Urinary bladder (tissue), 4 donors: ENCODE data around the gene MOB3B. TPM values are rescaled to one million over a fixed set of nuclear protein-coding genes. Genes with fewer than 3 reads are reported as not detected.
"Not testable (repeated sequence)": the region's sequence is repeated elsewhere in the genome, so short reads cannot be mapped to it uniquely, and the experiment has no call there.

Source experiments
- DNase-seq: peaks from one replicate; pipeline ENCODE4 v3.0.0-alpha.2; 2015; ENCODE audit errors: extremely low spot score
- H3K27ac ChIP-seq: one replicate; pipeline ENCODE4 v1.5.1; 2013; ENCODE audit warnings: low read depth, mild to moderate bottlenecking, moderate library complexity
- H3K36me3 ChIP-seq: one replicate; pipeline ENCODE4 v1.6.1; 2013; ENCODE audit warnings: mild to moderate bottlenecking, moderate library complexity; ENCODE audit not compliant: insufficient read depth
- H3K4me1 ChIP-seq: one replicate; pipeline ENCODE4 v1.6.1; 2013; ENCODE audit warnings: mild to moderate bottlenecking, moderate library complexity; ENCODE audit not compliant: insufficient read depth
- H3K4me3 ChIP-seq: one replicate; pipeline ENCODE4 v1.5.1; 2013; ENCODE audit warnings: low read depth, low read length
- WGBS: extraction: QIAGEN DNeasy Blood & Tissue Kit; methylation state at CpG from one replicate; pipeline ENCODE4 v1.1.7; 2013; 5-methylcytosine and 5-hydroxymethylcytosine counted together
- polyA plus RNA-seq: library from polyadenylated mRNA; stranded (reverse); fragments of 200-250 nt; gene quantifications from one replicate; pipeline ENCODE4 v1.2.3, GENCODE V29; 2013
- total RNA-seq: library from RNA; depleted of rRNA; stranded (reverse); fragments of >200 nt; gene quantifications from one replicate; pipeline ENCODE4 v1.2.3, GENCODE V29; 2014
- donor health status: healthy with polysubstance abuse.
- donor health status: healthy.

The MOB3B gene
- total and polyA plus RNA-seq, 2 donors: 3.8 to 8.0 TPM

DNA sequence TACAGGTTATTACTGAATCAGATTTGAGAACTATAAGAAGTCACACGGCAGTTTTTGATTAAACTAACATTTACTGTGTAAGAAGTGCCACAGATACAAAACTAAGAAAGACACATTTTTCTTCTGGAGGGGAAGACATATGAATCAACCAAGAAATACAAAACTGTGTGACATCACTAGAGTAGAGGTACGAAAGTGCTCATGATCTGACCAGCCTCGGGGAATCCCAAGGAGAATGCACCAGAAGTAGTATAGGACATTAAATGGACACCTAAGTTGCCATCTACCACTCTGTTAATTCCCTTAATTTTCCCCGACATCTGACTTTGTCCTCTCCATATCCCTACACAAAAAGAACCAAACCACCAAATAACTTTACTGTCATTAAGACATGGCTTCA is 10.8 kb downstream of the MOB3B start:
- Histone ChIP-seq H3K36me3 (no peaks in the 10 kb centered on the region), H3K4me3 (no peak overlapping the region), H3K4me1 (no peaks in the 10 kb centered on the region), H3K27ac (no peak overlapping the region)
- no peak for DNase-seq
- 93% methylated on average over 4 of the region's 4 CpGs for WGBS

DNA sequence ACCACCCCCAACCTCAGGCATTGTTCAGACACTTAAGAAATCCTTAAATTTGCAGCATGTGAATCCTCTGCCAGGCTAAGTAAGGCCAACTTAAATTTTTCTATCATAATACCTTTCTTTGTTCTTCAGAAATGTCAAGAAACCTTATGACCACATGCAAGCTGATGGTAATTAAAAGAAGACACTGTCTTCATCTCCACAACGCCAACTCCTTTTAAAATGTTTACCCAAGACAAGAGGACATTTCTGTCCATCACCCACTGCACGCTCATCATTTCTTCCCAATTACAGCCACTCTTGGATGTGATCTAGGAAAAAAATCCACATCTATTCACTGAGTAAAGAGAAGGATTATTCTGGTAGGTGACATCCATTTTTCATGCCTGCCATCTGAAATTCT is 11.6 kb downstream of the MOB3B start:
- H3K36me3 ChIP-seq: no peaks in the 10 kb centered on the region
- no peaks in the 10 kb centered on the region for H3K4me1 ChIP-seq
- no peak overlapping the region for H3K4me3 ChIP-seq
- WGBS: 95% methylated on average over 2 of the region's 2 CpGs
- no peak overlapping the region for H3K27ac ChIP-seq
- DNase-seq: no peak

DNA sequence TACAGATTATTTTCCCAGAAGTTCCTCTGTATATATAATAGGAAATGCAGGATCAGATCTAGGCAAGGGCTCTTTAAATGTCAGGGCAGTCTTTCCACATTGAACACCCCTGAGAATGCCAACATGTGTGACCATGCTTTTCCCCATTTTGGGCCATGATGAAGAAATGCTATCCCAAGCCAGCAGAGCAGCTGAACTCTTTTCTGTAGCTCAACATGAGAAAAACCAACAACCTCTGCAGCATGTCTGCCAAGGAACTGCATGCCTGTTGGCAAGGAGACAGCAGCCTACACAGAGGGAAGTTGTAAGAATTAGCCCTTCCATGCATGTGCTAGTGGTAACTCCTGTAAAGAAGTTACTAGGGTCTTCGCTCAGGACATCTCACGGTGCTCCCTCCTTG is 15.1 kb downstream of the MOB3B start:
- no peak overlapping the region for H3K27ac ChIP-seq
- no peaks in the 10 kb centered on the region for H3K36me3 ChIP-seq
- H3K4me3 ChIP-seq: no peak overlapping the region
- WGBS: 57% methylated on average over 2 of the region's 2 CpGs
- DNase-seq: no peak
- H3K4me1 ChIP-seq: no peaks in the 10 kb centered on the region

DNA sequence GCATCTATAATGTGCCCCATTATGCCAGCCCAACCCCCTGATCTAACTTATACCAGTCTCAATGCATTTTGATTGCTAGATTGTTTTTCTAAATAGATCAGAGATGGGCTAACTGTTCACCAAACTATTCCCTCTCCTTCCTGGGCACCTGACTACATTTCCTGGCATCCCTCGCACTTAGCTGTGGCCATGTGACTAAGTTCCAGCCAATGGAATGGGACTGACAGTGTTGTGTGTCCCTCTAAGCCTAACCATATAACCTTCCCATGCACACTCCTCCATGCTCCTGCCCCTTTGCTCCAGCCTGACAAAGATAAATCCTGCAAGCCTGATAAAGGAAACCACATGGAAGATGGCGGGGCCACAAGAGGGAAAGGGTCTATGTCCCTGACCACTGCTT is 17.8 kb downstream of the MOB3B start:
- Histone ChIP-seq H3K4me1 (no peaks in the 10 kb centered on the region), H3K4me3 (no peak overlapping the region), H3K36me3 (no peaks in the 10 kb centered on the region), H3K27ac (no peak overlapping the region)
- 90% methylated on average over 2 of the region's 2 CpGs for WGBS
- DNase-seq: no peak

DNA sequence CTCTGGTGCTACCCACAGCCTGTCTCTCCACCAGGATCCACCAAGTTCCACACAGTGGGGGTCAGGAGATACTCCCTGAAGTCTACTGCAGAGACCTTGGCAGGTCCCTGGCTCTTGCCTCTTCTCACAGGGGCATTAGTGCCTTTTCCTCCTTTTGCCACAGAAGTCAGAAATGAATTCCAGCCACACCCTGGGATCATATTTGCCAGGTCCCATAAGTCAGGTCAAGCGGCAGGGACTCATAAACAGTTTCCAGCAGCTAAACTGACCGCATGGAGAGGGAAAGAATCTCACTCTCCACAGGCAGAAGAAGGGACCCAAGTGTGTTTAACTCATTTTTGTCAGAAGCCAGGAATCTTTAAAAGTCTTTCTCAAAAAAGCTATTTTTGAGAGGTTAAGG is 18.8 kb downstream of the MOB3B start:
- no peak for DNase-seq
- Histone ChIP-seq H3K27ac (no peak overlapping the region), H3K4me3 (no peak overlapping the region), H3K36me3 (no peaks in the 10 kb centered on the region), H3K4me1 (no peaks in the 10 kb centered on the region)
- WGBS: 84% methylated on average over 2 of the region's 2 CpGs

DNA sequence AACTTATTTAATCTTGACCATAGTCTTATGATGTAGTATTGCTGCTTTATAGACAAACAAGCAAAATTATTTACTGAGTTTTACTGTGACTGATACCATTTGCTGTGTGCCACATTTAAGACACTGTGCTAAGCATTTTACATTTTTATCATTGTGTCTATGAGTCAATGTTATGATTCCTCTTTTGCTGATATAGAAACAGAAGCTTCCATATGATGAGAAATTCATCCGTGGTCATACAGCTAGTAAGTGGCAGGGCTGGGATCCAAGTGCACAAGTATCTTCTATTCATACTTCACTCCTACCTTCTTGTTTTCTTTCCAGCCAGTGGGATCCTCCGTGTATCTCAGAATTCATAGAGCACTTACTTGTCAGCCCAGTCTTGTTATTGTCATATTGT is 22.6 kb downstream of the MOB3B start:
- WGBS: 70% methylated on average over 2 of the region's 2 CpGs
- Histone ChIP-seq H3K36me3 (no peaks in the 10 kb centered on the region), H3K27ac (no peak overlapping the region), H3K4me3 (no peak overlapping the region), H3K4me1 (no peaks in the 10 kb centered on the region)
- DNase-seq: no peak

DNA sequence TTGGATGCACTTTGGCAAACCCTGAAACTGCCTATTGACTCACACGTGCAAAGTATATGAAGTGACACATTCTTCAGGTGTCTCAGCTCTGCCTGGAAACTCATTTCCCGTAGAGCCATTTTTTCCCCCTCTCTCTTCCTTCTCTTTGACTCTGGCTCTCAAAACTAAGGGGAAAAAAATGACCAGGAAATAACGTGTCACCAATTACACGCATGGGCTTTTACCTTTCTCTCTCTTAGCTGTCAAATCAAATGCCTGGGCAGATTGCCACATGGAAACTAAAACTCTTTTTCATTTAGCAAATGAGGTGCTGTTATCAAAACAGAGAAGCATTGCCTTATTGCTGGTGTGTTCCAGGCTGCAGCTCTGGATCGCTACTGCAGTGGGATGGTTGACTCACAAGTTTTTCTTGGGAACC is 23.9 kb downstream of the MOB3B start:
- 76% methylated on average over 5 of the region's 5 CpGs for WGBS

DNA sequence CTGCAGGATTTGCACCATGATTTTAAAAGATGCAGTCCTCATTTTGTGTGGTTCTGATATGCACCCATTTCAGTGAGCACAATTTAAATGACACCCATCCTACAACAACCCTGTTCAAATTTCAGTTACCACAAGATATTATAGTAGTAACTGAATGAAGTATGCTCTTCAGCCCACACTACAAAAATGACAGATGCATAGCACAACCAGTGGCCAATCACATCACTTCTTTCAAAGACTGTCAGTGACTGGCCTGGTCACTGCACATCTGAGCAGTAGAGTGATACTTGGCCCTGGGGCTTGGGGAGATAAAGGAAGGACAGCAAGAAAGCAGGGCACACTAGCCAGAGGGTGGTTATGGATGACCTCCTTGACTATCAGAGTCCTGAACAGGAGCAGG is 25.4 kb downstream of the MOB3B start:
- no peak overlapping the region for H3K27ac ChIP-seq
- no peak for DNase-seq
- no peaks in the 10 kb centered on the region for H3K4me1 ChIP-seq
- no peaks in the 10 kb centered on the region for H3K36me3 ChIP-seq
- no peak overlapping the region for H3K4me3 ChIP-seq

More for the DNA sequence above, 23.9 kb downstream of the MOB3B start:
- Histone ChIP-seq H3K4me3 (no peak overlapping the region), H3K4me1 (no peaks in the 10 kb centered on the region), H3K27ac (no peak overlapping the region), H3K36me3 (no peaks in the 10 kb centered on the region)
- no peak for DNase-seq

DNA sequence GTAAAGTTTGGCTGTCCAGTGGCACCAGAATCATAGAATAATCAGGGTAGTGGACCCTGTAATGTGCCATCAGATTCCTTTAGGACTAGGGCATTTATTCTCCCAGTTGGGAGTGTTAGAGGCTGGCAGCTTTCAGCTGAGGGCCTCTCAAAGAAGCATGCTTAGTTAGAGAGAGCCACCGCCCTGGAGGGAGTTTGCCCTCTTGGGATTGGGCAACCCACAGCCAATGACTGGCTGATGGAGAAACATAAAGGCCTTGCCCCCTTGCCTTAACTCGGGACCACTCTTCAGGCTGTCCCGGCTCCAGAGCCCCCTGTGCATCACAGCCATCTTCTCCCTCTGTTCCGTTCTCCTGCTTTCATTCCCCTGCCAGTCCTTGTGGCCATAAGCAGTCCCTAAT is 26.0 kb downstream of the MOB3B start:
- WGBS: 85% methylated on average over 4 of the region's 4 CpGs
- Histone ChIP-seq H3K4me3 (no peak overlapping the region), H3K27ac (no peak overlapping the region), H3K36me3 (no peaks in the 10 kb centered on the region), H3K4me1 (no peaks in the 10 kb centered on the region)
- no peak for DNase-seq

DNA sequence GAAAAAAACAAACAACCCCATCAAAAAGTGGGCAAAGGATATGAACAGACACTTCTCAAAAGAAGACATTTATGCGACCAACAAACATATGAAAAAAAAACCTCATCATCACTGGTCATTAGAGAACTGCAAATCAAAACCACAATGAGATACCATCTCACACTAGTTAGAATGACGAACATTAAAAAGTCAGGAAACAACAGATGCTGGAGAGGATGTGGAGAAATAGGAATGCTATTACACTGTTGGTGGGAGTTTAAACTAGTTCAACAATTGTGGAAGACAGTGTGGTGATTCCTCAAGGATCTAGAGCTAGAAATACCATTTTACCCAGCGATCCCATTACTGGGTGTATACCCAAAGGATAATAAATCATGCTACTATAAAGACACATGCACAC is 28.7 kb downstream of the MOB3B start:
- 95% methylated on average over 3 of the region's 3 CpGs for WGBS
- H3K4me1 ChIP-seq, DNase-seq, H3K4me3 ChIP-seq, H3K27ac ChIP-seq, H3K36me3 ChIP-seq: not testable (repeated sequence)

DNA sequence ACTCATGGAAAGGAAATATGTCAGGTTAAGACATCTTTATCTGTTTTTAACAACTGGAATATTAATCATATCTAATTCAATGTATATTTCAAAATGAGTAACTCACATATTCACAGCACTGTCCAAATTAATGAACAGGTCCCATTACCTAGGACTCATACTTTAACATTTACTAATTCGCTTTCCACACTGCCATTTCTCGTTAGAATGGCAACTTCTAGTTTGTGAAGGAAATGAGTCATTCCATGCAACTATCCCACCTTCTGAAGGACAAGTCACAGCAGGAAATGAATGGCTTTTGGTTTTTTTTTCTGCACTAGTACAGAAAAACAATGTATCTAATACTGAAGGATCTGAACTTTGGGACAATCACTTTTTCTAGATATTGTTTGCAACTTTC is 30.2 kb downstream of the MOB3B start:
- no peaks in the 10 kb centered on the region for H3K4me1 ChIP-seq
- H3K4me3 ChIP-seq: no peak overlapping the region
- 58% methylated on average over 2 of the region's 2 CpGs for WGBS
- H3K27ac ChIP-seq: no peak overlapping the region
- DNase-seq: no peak
- H3K36me3 ChIP-seq: no peaks in the 10 kb centered on the region

DNA sequence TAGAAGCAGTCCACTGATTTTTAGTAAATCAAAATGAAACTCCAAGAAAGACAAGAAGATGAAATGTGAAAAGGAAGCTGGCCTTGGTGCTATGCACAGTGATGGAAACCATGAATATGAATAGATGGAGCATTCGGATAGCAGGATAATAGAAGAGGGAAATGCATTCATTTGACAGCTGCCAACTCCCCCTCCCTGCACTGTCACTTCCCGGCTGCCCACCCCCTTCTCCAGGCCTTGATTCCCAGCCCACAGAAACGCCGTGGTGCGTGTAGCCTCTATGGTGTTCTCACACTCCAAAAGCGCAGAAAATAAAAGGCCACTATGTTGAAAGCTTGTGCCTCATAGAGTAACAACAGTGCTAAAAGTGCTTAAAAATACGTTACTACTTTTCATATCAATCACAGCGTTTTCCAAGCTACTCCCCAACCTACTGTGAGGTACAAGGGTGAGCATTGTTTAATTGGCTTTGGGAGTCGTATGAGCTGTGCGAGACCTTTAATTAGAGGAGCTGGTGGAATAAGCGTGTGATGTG is 31.7 kb downstream of the MOB3B start:
- DNase-seq: no peak
- Histone ChIP-seq H3K4me1 (no peaks in the 10 kb centered on the region), H3K4me3 (no peak overlapping the region), H3K36me3 (no peaks in the 10 kb centered on the region), H3K27ac (no peak overlapping the region)
- 81% methylated on average over 11 of the region's 11 CpGs for WGBS

DNA sequence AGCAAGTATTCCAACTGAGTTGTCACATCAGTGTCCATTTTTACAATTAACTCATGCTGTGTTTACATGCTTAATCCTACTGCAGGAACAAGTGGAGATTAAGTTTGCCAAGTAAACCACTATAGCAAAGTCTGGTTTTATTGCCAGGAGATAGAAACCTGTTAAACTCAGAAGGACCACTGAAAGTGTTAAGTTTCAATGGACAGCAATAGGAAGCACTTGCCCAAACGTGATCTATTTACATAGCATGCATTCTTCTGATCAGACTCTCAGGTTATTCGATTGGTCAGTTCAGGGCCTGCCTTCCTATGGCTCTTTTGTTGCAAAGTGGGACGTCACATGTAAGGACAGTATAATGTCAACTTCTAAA is 33.5 kb downstream of the MOB3B start:
- no peaks in the 10 kb centered on the region for H3K4me1 ChIP-seq
- H3K36me3 ChIP-seq: no peaks in the 10 kb centered on the region
- no peak overlapping the region for H3K27ac ChIP-seq
- no peak overlapping the region for H3K4me3 ChIP-seq
- WGBS: 39% methylated on average over 3 of the region's 3 CpGs
- no peak for DNase-seq

DNA sequence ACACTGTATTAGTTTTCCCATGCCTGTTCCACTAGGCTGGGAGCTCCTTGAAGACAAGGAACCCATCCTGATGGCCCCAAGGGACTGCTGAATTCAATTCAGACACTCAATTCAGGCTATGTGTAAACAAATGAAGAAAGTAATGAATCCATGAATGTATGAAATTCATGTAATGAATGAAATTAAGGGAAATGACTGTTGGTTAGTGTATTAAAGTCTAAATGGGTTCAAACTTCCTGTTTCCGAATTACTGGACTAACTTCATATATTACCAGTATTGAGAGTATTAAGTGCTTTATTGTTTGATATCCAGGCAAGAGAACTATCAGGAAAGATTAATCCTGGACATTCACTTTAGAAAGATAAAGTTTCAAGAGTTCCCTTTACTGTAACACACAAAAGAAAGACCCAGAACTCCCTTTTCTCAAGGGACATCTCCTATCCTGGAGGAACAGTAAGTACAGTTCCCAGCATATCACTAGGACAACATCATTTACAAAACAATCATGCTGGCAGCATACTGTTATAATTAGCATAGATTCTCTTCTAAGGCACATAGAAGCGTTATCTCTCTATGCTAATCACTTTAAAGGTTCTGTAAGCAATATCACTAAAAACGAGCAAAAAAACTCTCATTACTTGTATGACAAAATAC is 34.0 kb downstream of the MOB3B start:
- Histone ChIP-seq H3K27ac (no peak overlapping the region), H3K4me3 (no peak overlapping the region), H3K36me3 (no peaks in the 10 kb centered on the region), H3K4me1 (no peaks in the 10 kb centered on the region)
- 62% methylated on average over 3 of the region's 3 CpGs for WGBS
- DNase-seq: no peak

DNA sequence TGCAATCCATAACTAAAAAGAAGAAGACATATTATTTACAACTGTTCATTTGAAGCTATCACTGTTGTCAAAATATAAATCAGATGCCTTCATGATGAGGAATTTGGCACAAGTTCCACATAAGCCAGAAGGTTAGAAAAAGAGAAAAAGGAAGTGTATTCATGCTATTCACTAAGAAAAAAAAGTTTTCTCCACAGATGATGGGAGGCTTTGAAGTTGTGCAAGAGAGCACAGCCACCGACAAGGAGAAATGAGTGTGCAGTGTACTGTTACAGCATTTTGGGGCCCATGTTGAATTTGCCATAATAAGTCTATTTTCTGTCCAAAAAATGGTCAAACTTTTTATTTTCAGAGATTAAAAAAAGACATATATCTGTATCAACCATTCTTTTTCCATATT is 38.5 kb downstream of the MOB3B start:
- H3K36me3 ChIP-seq: no peaks in the 10 kb centered on the region
- H3K4me1 ChIP-seq: no peaks in the 10 kb centered on the region
- no peak for DNase-seq
- 62% methylated on average over 1 of the region's 1 CpG for WGBS
- no peak overlapping the region for H3K27ac ChIP-seq
- H3K4me3 ChIP-seq: no peak overlapping the region
